Esophagus muscularis mucosa (tissue), 4 donors: ENCODE data around the gene NUP133. TPM values are rescaled to one million over a fixed set of nuclear protein-coding genes. Genes with fewer than 3 reads are reported as not detected.

Source experiments
- DNase-seq: peaks from one replicate; pipeline ENCODE4 v3.0.0-alpha.2; 2017; ENCODE audit errors: extremely low spot score
- H3K27ac ChIP-seq, 4 donors: fragments of 200-600 bp; sonication (generic); replicated peaks in 1 of 4; 1 replicate in 3 of 4; 2 replicates in 1 of 4; pipeline ENCODE4 v1.5.1; 2016 to 2019; ENCODE audit warnings: mild to moderate bottlenecking in 1 of 4
- H3K27me3 ChIP-seq, 4 donors: fragments of 200-600 bp; sonication (generic); one replicate each; pipeline versions ENCODE4 v1.5.1 to v1.6.0; 2016 to 2019
- H3K36me3 ChIP-seq, 4 donors: fragments of 200-600 bp; sonication (generic); one replicate each; pipeline ENCODE4 v1.5.1; 2016 to 2019
- H3K4me1 ChIP-seq, 4 donors: fragments of 200-600 bp; sonication (generic); one replicate each; pipeline ENCODE4 v1.5.1; 2016 to 2019
- H3K4me3 ChIP-seq, 4 donors: fragments of 200-600 bp; sonication (generic); 1 replicate in 2 of 4; 2 replicates in 2 of 4; pipeline ENCODE4 v1.5.1; 2016 to 2019; ENCODE audit warnings: mild to moderate bottlenecking in 4 of 4, moderate library complexity in 1 of 4
- H3K9me3 ChIP-seq, 4 donors: fragments of 200-600 bp; sonication (generic); 1 replicate in 3 of 4; 2 replicates in 1 of 4; pipeline ENCODE4 v1.5.1; 2016 to 2019
- CTCF ChIP-seq, 3 experiments: fragments of 200-600 bp in 2 of 3; fragments of 450-650 bp in 1 of 3; sonication (generic) in 2 of 3; IDR thresholded peaks; one replicate each; pipeline ENCODE4 v1.5.1; 2017 to 2019; ENCODE audit warnings: antibody characterized with exemption in 3 of 3, mild to moderate bottlenecking in 2 of 3, moderate library complexity in 1 of 3
- EP300 ChIP-seq: sonication (generic); formaldehyde crosslinking; IDR thresholded peaks from one replicate; pipeline ENCODE4 v1.6.1; 2017; ENCODE audit warnings: antibody characterized with exemption
- POLR2A ChIP-seq: fragments of 450-650 bp; IDR thresholded peaks from one replicate; pipeline ENCODE4 v1.6.1; 2017; ENCODE audit warnings: antibody characterized with exemption, moderate library complexity, mild to moderate bottlenecking, low read depth
- POLR2AphosphoS5 ChIP-seq, 2 donors: sonication (generic); formaldehyde crosslinking; IDR thresholded peaks; one replicate each; pipeline ENCODE4 v1.6.1; 2017; ENCODE audit warnings: antibody characterized with exemption in 2 of 2
- WGBS: methylation state at CpG from one replicate; pipeline ENCODE4 v1.1.5; 2018; 5-methylcytosine and 5-hydroxymethylcytosine counted together
- intact Hi-C: fragments of 100-400 bp; cut with DNase I; formaldehyde crosslinking; loops from one replicate; pipeline ENCODE4 v1.15.1; 2023
- total RNA-seq, 4 donors: library from RNA; depleted of rRNA; stranded (reverse); fragments of >200 nt; gene quantifications; one replicate each; pipeline versions ENCODE4 v1.1.0 to v1.2.1, GENCODE V29; 2016

NUP133 gene
- total RNA-seq, 4 donors from 2014 or later: 23.1 to 37.0 (median 24.3) TPM

- Histone ChIP-seq H3K9me3 (no peaks in the 10 kb centered on the region), H3K36me3 (peaks cover 20 to 92% (median 57%) of the 10 kb centered on the region in 4 donors), H3K4me3 (no peak overlapping the region), H3K27me3 (no peaks in the 10 kb centered on the region), H3K27ac (no peak overlapping the region), H3K4me1 (no peaks in the 10 kb centered on the region)
- no peak for DNase-seq
- TF ChIP-seq POLR2A (no peak), POLR2AphosphoS5 (IDR thresholded peaks at IDR 0.05) (no peak), CTCF (IDR thresholded peaks at IDR 0.05) (peak; percentile 23 to 48 (median 39))
- intact Hi-C loops: no loop called here
- WGBS: 79% methylated on average over 5 of the region's 5 CpGs
Observed at GRCh38 chr1:229452956-229453801, 55.0 kb downstream of the NUP133 start.

DNA sequence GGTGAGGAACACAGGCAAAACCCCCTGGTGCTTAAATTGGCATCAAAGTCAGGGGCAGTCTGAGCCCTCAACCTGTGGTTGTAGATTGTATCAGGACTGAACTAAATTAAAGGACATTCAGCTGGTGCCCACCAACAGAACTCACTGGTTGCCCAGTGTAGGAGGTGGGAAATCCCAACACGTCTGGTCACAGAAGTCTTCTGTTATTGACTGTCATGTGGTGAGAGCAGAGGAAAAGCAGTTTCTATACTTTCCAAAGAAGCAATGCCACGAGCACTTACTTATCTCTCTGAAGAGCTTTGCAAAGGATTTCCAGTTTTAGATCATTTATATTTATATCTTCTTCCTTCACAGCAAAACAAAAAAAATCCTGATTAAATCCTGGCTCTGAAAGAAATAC is 59.3 kb downstream of the NUP133 start:
- Histone ChIP-seq H3K4me1 (no peaks in the 10 kb centered on the region), H3K36me3 (peaks cover 34 to 90% (median 61%) of the 10 kb centered on the region in 4 donors), H3K9me3 (no peaks in the 10 kb centered on the region), H3K27ac (no peak overlapping the region), H3K27me3 (no peaks in the 10 kb centered on the region), H3K4me3 (no peak overlapping the region)
- DNase-seq: no peak
- WGBS: 78% methylated on average over 2 of the region's 2 CpGs
- intact Hi-C loops: no loop called here
- TF ChIP-seq POLR2AphosphoS5 (IDR thresholded peaks at IDR 0.05): no peak
- no peak for TF ChIP-seq CTCF (IDR thresholded peaks at IDR 0.05)
- no peak for TF ChIP-seq POLR2A
- TF ChIP-seq EP300: no peak

DNA sequence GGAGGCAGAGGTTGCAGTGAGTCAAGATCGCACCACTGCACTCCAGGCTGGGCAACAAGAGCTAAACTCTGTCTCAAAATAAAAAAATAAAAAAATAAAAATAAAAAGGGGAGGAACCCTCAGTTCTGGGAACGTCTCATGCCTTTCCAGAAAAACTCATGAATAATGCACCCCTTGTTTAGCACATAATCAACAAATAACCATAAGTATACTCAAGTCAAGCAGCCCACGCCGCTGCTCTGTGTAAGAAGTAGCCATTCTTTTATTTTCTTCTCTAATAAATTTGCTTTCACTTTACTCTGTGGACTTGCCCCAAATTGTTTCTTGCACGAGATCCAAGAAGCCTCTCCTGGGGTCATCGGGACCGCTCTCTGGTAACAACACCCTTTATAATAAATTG is 59.8 kb downstream of the NUP133 start:
- no peak overlapping the region for H3K4me3 ChIP-seq
- 88% methylated on average over 7 of the region's 7 CpGs for WGBS
- no peaks in the 10 kb centered on the region for H3K4me1 ChIP-seq
- no peaks in the 10 kb centered on the region for H3K9me3 ChIP-seq
- intact Hi-C loops: no loop called here
- H3K27ac ChIP-seq: no peak overlapping the region
- H3K36me3 ChIP-seq: peaks cover 35 to 92% (median 61%) of the 10 kb centered on the region in 4 donors
- no peaks in the 10 kb centered on the region for H3K27me3 ChIP-seq
- TF ChIP-seq EP300 (no peak), POLR2A (no peak), POLR2AphosphoS5 (IDR thresholded peaks at IDR 0.05) (no peak), CTCF (IDR thresholded peaks at IDR 0.05) (no peak)
- no peak for DNase-seq

DNA sequence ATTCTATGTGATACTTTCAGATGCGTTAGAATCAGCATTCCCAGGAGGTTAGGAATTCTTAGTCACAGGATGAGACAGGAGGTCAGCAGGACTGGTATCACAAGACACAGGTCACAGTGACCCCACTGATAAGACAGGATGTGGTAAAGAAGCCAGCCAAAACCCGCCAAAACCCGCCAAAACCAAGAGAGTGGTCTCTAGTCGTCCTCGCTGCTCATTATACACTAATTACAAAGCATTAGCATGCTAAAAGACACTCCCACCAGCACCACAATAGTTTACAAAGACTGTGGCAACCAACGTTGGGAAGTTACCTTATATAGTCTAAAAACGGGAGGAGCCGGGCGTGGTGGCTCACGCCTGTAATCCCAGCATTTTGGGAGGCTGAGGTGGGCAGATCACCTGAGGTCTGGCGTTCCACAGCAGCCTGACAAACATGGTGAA is 60.3 kb downstream of the NUP133 start:
- no peaks in the 10 kb centered on the region for H3K9me3 ChIP-seq
- H3K4me1 ChIP-seq: no peaks in the 10 kb centered on the region
- no peak overlapping the region for H3K27ac ChIP-seq
- no peak for DNase-seq
- WGBS: 84% methylated on average over 9 of the region's 11 CpGs
- peaks cover 35 to 97% (median 66%) of the 10 kb centered on the region in 4 donors for H3K36me3 ChIP-seq
- TF ChIP-seq POLR2A (no peak), POLR2AphosphoS5 (IDR thresholded peaks at IDR 0.05) (no peak)
- no peaks in the 10 kb centered on the region for H3K27me3 ChIP-seq
- H3K4me3 ChIP-seq: no peak overlapping the region
- intact Hi-C loops: no loop called here

- Histone ChIP-seq H3K4me3 (no peak overlapping the region), H3K9me3 (no peaks in the 10 kb centered on the region), H3K27me3 (no peaks in the 10 kb centered on the region), H3K4me1 (peaks cover 0 to under 1% (median 0%) of the 10 kb centered on the region in 4 donors), H3K36me3 (peaks cover 35 to 82% (median 66%) of the 10 kb centered on the region in 4 donors), H3K27ac (no peak overlapping the region)
- DNase-seq: no peak
- WGBS: 93% methylated on average over 4 of the region's 4 CpGs
- TF ChIP-seq POLR2A (no peak), CTCF (IDR thresholded peaks at IDR 0.05) (no peak), POLR2AphosphoS5 (IDR thresholded peaks at IDR 0.05) (no peak), EP300 (no peak)
- intact Hi-C loops: no loop called here
Observed at GRCh38 chr1:229445828-229446227, 62.3 kb downstream of the NUP133 start.
